ENCODE measurements around the gene RFXAP.

DNA sequence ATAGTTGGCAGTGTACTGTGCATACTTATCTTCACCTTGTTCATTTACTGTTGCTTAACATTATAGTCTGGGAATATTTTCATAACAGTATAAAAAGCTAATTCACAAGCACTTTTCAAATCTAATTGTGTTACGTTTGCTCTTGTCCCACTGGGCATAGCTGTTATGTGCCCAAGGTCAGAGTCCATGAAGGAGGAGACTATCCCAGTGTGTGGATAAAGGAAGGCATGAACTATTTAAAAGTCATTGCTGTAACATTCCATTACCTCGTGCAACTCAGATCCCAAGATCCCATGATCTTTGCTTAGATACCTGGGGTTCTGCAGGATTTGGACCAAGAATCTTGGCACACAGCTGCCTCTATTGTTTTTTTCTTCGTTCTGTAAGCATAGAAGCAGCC is 35.1 kb upstream of the RFXAP start:
- TF ChIP-seq EZH2phosphoT487 (IDR thresholded peaks at IDR 0.05; ENCODE audit: insufficient read depth, low read depth): no peak
- TF ChIP-seq EZH2 (IDR thresholded peaks at IDR 0.05; ENCODE audit: insufficient read depth, poor library complexity, severe bottlenecking): no peak

All from GM23248 (cell line).